ENCODE data around the gene RIPOR3. TPM values are rescaled to one million over a fixed set of nuclear protein-coding genes. Genes with fewer than 3 reads are reported as not detected.
A peak's percentile ranks its signal among the peaks of the same experiment; 100 is the strongest.

The RIPOR3 gene
- total and polyA plus RNA-seq, 9 of the 15 experiments (the other 6 are each of a cell fraction or from before 2014, with no cell fraction given): 3.3 to 62.7 (median 21.4) TPM

GRCh38 chr20:50674138-50674825, 17.1 kb downstream of the RIPOR3 start (continued):
- peak in 1 of 3 experiments; percentile 61; a peak in 2 of 6 replicates for TF ChIP-seq ZBTB11 (CRISPR knock-in tag; IDR thresholded peaks at IDR 0.05)
- TF ChIP-seq ZFX (CRISPR knock-in tag; IDR thresholded peaks at IDR 0.05): 0 out of 2 replicates have a peak, but pooled peaks have one; percentile 14
- peak; percentile 50 for TF ChIP-seq RBM25 (IDR thresholded peaks at IDR 0.05; ENCODE audit: low read depth, low read length, severe bottlenecking)
- TF ChIP-seq ZNF766 (CRISPR knock-in tag; conservative IDR thresholded peaks at IDR 0.05): peak; percentile 20; the same call in 1 of the 2 replicates
- TF ChIP-seq ATF3 (IDR thresholded peaks at IDR 0.05): 0 out of 2 replicates have a peak, but pooled peaks have one; percentile 15
- TF ChIP-seq ATF3 (CRISPR knock-in tag; conservative IDR thresholded peaks at IDR 0.05): no peak
- 0 out of 2 replicates have a peak, but pooled peaks have one; percentile 9 for TF ChIP-seq ATF7 (IDR thresholded peaks at IDR 0.05)
- peak; percentile 36 for TF ChIP-seq EWSR1 (IDR thresholded peaks at IDR 0.05; ENCODE audit: borderline replicate concordance, low read depth, partially characterized antibody)
- no peak for TF ChIP-seq NFXL1 (CRISPR knock-in tag; IDR thresholded peaks at IDR 0.05)

Measured in K562 (cell line).